Heart right ventricle (tissue), 16 donors: ENCODE data around the gene ATF6B. TPM values are rescaled to one million over a fixed set of nuclear protein-coding genes. Genes with fewer than 3 reads are reported as not detected.

Experiments
- ATAC-seq, 8 donors: fragments of 200-7000 bp; cut with Tn5 transposase; one replicate each; pipeline ENCODE4 v1.9.1; 2020; ENCODE audit warnings: mild to moderate bottlenecking in 8 of 8, moderate library complexity in 8 of 8, moderate number of reproducible peaks in 1 of 8
- DNase-seq, 2 donors: peaks; one replicate each; pipeline ENCODE4 v3.0.0-alpha.2; 2020
- H3K27ac ChIP-seq, 10 donors: fragments of 200-600 bp; sonication (generic) in 2 of 10; one replicate each; pipeline versions ENCODE4 v1.5.0 to v1.8.0; 2020 to 2022; ENCODE audit warnings: mild to moderate bottlenecking in 3 of 10
- H3K27me3 ChIP-seq, 7 donors: fragments of 200-600 bp; one replicate each; pipeline ENCODE4 v1.8.0; 2021 to 2022; ENCODE audit warnings: mild to moderate bottlenecking in 2 of 7
- H3K36me3 ChIP-seq, 9 donors: fragments of 200-600 bp; sonication (generic) in 1 of 9; one replicate each; pipeline versions ENCODE4 v1.5.0 to v1.8.0; 2020 to 2022; ENCODE audit warnings: mild to moderate bottlenecking in 2 of 9
- H3K4me1 ChIP-seq, 9 donors: fragments of 200-600 bp; sonication (generic) in 1 of 9; one replicate each; pipeline versions ENCODE4 v1.5.0 to v1.8.0; 2020 to 2022; ENCODE audit warnings: mild to moderate bottlenecking in 4 of 9
- H3K4me3 ChIP-seq, 10 donors: fragments of 200-600 bp; sonication (generic) in 2 of 10; one replicate each; pipeline versions ENCODE4 v1.5.0 to v1.8.0; 2020 to 2022; ENCODE audit warnings: mild to moderate bottlenecking in 7 of 10, moderate library complexity in 2 of 10
- H3K9me3 ChIP-seq, 11 donors: fragments of 200-600 bp in 10 of 11; sonication (generic) in 2 of 11; one replicate each; pipeline versions ENCODE4 v1.5.0 to v1.8.0; 2013 to 2022; ENCODE audit warnings: mild to moderate bottlenecking in 2 of 11, control low read depth in 1 of 11, moderate library complexity in 1 of 11
- CTCF ChIP-seq, 9 donors: fragments of 200-600 bp; sonication (generic) in 2 of 9; IDR thresholded peaks; one replicate each; pipeline versions ENCODE4 v1.5.0 to v1.8.0; 2021 to 2022; ENCODE audit warnings: antibody characterized with exemption in 9 of 9, mild to moderate bottlenecking in 5 of 9, moderate library complexity in 1 of 9
- WGBS, 2 donors: extraction: QIAGEN DNeasy Blood & Tissue Kit; methylation state at CpG; one replicate each; pipeline ENCODE4 v1.1.7; 2013; ENCODE audit warnings: inconsistent platforms in 1 of 2; 5-methylcytosine and 5-hydroxymethylcytosine counted together
- intact Hi-C, 10 donors: fragments of 100-400 bp; cut with DNase I; formaldehyde crosslinking; loops; one replicate each; pipeline versions ENCODE4 v1.11.1 to v1.14.2; 2022
- polyA plus RNA-seq, 2 donors: library from polyadenylated mRNA; stranded (reverse); fragments of 200-250 nt; gene quantifications; one replicate each; pipeline ENCODE4 v1.2.3, GENCODE V29; 2013
- total RNA-seq, 10 donors: library from RNA; stranded (reverse); fragmentation: NEBNext Ultra II Directional in 3 of 10; extraction: Animal tissue kit (Norgen Biotek cat#: 25700) in 3 of 10; gene quantifications; one replicate each; pipeline versions ENCODE4 v1.2.1 to v1.2.4, GENCODE V29; 2021 to 2023
- donor health status: Arrhythmogenic right ventricular cardiomyopathy.
- donor health status: ischemic (EF 13 %, LVEDD 7.1; RV severe dilation, severe dysfunction).
- donor health status: healthy with polysubstance abuse.
- donor health status: DM: no; HTN: yes; CAD: no.
- donor health status: DM: no; HTN: no; CAD: no.
- donor health status: ischemic (EF 25% LVEDD 6.9; RV normal size, moderate dysfunction).
- donor health status: ischemic (EF 25% LVEDD 5.7; RV mildly dilated, moderate dysfunction).
- donor health status: healthy.
- donor health status: DM: yes; HTN: yes; CAD: no.
- donor health status: Ischemic cardiomyopathy.
- donor health status: ischemic (EF 35%, LVEDD 5.7; RV mildly dilated, moderate dysfunction).
- donor health status: nonischemic (EF 11% LVEDD 7.7; RV severe dilation, severe dysfunction).
- donor health status: DM: yes; HTN: yes; CAD: no.
- donor health status: PGD.
- donor health status: ischemic (EF 29% LVEDD 5.4; RV normal size, mild dysfunction).
- donor health status: nonischemic (EF 23%, LVEDD 6.1; RV moderate dilation, normal function).

The ATF6B gene
- total and polyA plus RNA-seq, 12 donors = 20.1 to 47.0 (median 29.4) TPM

- H3K4me1 ChIP-seq = peaks cover 8 to 66% (median 43%) of the 10 kb centered on the region in 9 donors
- peak; percentile 71 to 80 (median 76) for ATAC-seq
- H3K9me3 ChIP-seq = no peaks in the 10 kb centered on the region
- H3K27me3 ChIP-seq = no peaks in the 10 kb centered on the region
- peak; percentile 98 to 99 for DNase-seq
- 1% methylated on average over 20 to 27 of the region's 27 CpGs for WGBS, 2 donors
- peaks cover 0 to 18% (median 5%) of the 10 kb centered on the region in 9 donors for H3K36me3 ChIP-seq
- TF ChIP-seq CTCF (IDR thresholded peaks at IDR 0.05) = no peak
- intact Hi-C loops = loop anchor here in 6 of 10 donors (1.0 to 10.0 kb wide), 5 partner anchors 21 to 1029 kb away; partner anchors contain the start of genes ATF6B (in 4 of the 6), PPT2 (in 2 of the 6), HSD17B8 (in 1 of the 6) and RING1 (in 1 of the 6)
- peak within 1 kb of the TSS; percentile 93 to 98 (median 94) for H3K27ac ChIP-seq
- peak within 1 kb of the TSS; percentile 63 to 93 (median 86) for H3K4me3 ChIP-seq
These were observed 47.8 kb upstream of the ATF6B start, which contains the start of gene AGPAT1 for GRCh38 chr6:32175711-32176475. AGPAT1 (minus strand) TSS chr6:32176084; CDS start chr6:32171496, 4,588 bp downstream.

- DNase-seq (no peak), ATAC-seq (no peak)
- peak overlapping the region; percentile 63 to 93 (median 86) for H3K4me3 ChIP-seq
- no peak for TF ChIP-seq CTCF (IDR thresholded peaks at IDR 0.05)
- intact Hi-C loops = loop anchor here in 4 of 10 donors (10.0 kb wide), 2 partner anchors 51 to 1029 kb away; partner anchors contain the start of genes ATF6B (in 3 of the 4), HSD17B8 (in 1 of the 4), RING1 (in 1 of the 4) and RXRB (in 1 of the 4)
- peaks cover 0 to 19% (median 5%) of the 10 kb centered on the region in 9 donors for H3K36me3 ChIP-seq
- H3K4me1 ChIP-seq = peaks cover 8 to 61% (median 40%) of the 10 kb centered on the region in 9 donors
- H3K9me3 ChIP-seq = no peaks in the 10 kb centered on the region
- peak overlapping the region; percentile 70 to 98 (median 94) for H3K27ac ChIP-seq
- H3K27me3 ChIP-seq = no peaks in the 10 kb centered on the region
- WGBS, 2 donors = 4 to 9% methylated on average over 2 of the region's 2 CpGs
These were observed 47.3 kb upstream of the ATF6B start for GRCh38 chr6:32175322-32175710.

GRCh38 chr6:32174416-32174815, 46.4 kb upstream of the ATF6B start:
- Histone ChIP-seq H3K4me3 (peak overlapping the region in 2 of 10 donors; percentile 67 to 90), H3K4me1 (peaks cover 2 to 52% (median 32%) of the 10 kb centered on the region in 9 donors), H3K36me3 (peaks cover 0 to 19% (median 5%) of the 10 kb centered on the region in 9 donors), H3K27ac (no peak overlapping the region), H3K27me3 (no peaks in the 10 kb centered on the region), H3K9me3 (no peaks in the 10 kb centered on the region)
- ATAC-seq = no peak
- WGBS, 2 donors = 75 to 94% methylated on average over 1 of the region's 1 CpG
- intact Hi-C loops = loop anchor here in 4 of 10 donors (10.0 kb wide), 2 partner anchors 50 to 1030 kb away; partner anchors contain the start of genes ATF6B (in 3 of the 4), HSD17B8 (in 1 of the 4), RING1 (in 1 of the 4) and RXRB (in 1 of the 4)
- no peak for TF ChIP-seq CTCF (IDR thresholded peaks at IDR 0.05)
- no peak for DNase-seq

- no peaks in the 10 kb centered on the region for H3K27me3 ChIP-seq
- ATAC-seq (no peak), DNase-seq (no peak)
- intact Hi-C loops = loop anchor here in 4 of 10 donors (10.0 kb wide), 2 partner anchors 48 to 1032 kb away; partner anchors contain the start of genes ATF6B (in 3 of the 4), HSD17B8 (in 1 of the 4), RING1 (in 1 of the 4) and RXRB (in 1 of the 4)
- no peaks in the 10 kb centered on the region for H3K9me3 ChIP-seq
- H3K4me1 ChIP-seq = peaks cover 0 to 43% (median 23%) of the 10 kb centered on the region in 9 donors
- H3K27ac ChIP-seq = peak overlapping the region in 1 of 10 donors; percentile 6
- WGBS, 2 donors = 78 to 82% methylated on average over 4 of the region's 4 CpGs
- no peak for TF ChIP-seq CTCF (IDR thresholded peaks at IDR 0.05)
- no peak overlapping the region for H3K4me3 ChIP-seq
- peaks cover 0 to 31% (median 11%) of the 10 kb centered on the region in 9 donors for H3K36me3 ChIP-seq
These were observed 45.1 kb upstream of the ATF6B start for GRCh38 chr6:32173051-32173727.
